DMS 273 treated with DMSO at 0.1 percent for 48 hours (cell line): ENCODE measurements around the gene CANT1.

Source experiments
- DNase-seq: peaks from one replicate; lab custom pipeline; 2025; lab: John Stamatoyannopoulos, UW

The CANT1 gene

DNA sequence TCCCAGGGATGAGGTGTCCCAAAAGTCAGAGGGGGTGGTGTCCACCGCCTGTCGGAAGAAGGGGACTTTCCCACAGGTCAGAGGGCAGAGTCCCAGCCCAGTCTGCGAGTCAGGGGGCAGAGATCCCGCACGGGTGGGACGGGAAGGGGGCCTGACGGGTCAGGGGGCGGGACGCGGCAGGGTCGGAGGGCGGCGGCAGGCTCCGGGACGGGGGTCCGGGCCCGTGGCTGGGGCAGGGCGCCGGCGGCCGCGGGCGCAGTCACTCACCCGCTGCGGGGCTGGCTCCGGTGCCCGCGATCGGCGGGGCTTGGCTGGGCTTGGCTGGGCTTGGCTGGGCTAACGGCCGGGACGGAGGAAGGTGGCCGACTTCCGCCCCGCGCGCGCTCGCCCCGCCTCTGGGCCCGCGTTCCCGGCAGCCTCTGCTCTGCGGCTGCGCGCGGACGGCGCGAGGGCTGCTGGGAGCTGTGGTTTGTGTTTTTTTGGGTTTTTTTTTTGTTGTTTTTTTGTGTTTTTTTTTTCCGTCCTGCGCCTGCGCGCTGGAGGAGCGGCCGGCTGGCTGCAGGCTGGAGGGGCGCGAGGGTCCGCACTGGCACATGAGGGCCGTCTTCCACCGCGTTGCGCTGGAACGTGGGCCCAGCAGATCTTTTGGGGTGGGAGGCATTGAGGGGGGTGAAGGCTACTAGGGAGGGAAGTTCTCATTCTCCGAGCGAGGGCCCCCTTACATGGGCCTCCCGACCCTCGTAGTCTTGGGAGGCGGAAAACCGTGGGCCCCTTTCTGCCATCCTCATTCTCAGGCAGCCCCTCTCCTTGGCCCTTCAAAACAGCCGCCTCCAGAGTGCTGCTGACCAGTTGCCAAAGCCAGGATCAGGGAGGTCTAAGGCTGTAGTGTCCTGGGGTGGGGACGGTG lies at the start of gene CANT1:
CANT1 (minus strand) TSS at position 368 of the 907 bp plus-strand sequence. CDS start 12,142 bp downstream, outside the sequence.
- DNase-seq, result peak; percentile 33

- DNase-seq, result no peak
These were observed 48.3 kb upstream of the CANT1 start for GRCh38 chr17:79057737-79058385.

GRCh38 chr17:79055197-79055596 lies 45.6 kb upstream of the CANT1 start:
- DNase-seq, result no peak

GRCh38 chr17:79054200-79054960 lies 44.8 kb upstream of the CANT1 start:
- no peak for DNase-seq

DNA sequence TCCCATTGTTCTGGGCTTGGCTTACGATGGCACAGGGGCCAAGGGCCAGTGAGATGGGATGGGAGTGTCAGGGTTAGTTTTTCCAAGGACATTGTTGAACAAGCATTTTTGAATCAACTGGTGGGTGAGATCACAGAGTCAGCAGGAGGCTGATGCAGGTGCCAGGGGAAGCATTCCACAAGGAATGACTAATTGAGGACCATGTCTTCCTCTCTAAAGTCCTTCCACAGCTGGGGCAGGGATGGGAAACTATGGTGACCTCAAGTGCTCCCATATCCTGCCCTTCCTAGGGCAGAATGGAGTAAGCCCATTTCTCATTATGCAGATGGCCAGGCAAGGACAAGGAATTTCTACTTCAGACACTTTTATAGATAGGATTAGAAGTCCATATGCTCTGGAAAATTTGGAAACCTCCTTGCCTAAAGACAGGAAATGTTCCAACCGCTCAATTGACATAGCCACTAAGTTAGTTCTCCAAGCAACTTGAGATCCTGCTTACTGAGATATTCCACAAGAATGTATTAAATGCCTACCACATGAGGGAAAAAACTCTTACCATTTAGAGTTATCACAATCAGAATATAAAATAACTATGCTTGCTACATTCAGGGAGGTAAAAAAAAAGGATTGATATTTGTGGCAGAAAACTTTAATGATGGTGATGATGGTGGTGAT lies 43.8 kb upstream of the CANT1 start:
- DNase-seq, result no peak

DNA sequence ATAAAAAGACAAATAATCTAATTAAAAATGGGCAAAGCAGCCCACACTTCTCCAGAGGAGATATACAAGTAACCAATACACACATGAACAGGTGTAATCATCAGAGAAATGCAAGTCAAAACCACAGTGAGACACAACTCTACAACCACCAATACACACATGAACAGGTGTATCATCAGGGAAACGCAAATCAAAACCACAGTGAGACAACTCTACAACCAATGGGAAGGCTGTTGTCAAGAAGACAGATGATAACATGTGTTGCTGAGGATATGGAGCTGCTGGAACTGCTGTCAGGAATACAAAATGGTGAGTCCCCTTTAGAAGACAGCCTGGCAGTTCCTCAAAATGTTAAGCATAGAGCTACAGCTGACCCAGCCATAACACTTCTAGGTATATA lies 42.6 kb upstream of the CANT1 start:
- DNase-seq, result no peak

DNA sequence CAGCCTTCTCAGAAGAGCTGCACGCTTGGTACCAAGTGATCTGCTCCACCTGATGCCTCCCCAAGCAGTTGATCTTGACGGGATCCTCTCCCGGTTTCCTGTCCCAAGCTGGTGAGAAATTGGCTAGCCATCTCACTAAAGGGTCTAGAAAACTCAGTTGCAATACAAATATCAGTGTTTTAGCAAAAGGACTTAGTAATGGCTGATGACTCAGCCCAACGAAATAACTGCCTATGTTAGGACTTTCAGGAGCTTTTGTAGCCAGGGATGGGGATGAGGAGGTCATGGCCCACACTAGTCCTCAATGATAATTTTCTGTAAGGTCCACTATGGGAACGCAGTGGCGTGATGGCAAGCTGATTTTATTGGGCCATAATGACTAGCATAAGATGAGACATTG lies 41.7 kb upstream of the CANT1 start:
- DNase-seq, result no peak

DNA sequence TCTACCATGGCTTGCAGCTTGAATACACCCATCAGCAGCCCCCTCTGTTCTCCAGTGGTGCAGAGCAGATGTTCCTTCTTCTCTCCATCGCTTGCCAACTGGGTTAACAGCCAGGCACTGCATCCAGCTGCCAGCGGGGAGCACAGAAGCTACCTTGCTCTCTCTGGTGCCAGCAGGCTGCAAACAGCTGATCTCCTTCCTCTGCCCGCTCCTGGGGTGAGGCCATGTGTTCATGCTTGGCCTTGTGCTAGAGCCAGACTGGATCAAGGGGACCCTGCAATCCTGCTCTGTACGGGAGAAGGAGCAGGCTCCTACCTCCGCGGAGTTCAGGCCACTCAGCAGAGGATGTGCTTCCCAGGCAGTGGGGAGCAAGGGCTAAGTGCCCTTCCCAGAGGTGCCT lies 41.0 kb upstream of the CANT1 start:
- DNase-seq, result peak; percentile 86

GRCh38 chr17:79049821-79050220 lies 40.3 kb upstream of the CANT1 start:
- DNase-seq, result no peak

GRCh38 chr17:79048826-79049755 lies 39.5 kb upstream of the CANT1 start:
- no peak for DNase-seq

DNA sequence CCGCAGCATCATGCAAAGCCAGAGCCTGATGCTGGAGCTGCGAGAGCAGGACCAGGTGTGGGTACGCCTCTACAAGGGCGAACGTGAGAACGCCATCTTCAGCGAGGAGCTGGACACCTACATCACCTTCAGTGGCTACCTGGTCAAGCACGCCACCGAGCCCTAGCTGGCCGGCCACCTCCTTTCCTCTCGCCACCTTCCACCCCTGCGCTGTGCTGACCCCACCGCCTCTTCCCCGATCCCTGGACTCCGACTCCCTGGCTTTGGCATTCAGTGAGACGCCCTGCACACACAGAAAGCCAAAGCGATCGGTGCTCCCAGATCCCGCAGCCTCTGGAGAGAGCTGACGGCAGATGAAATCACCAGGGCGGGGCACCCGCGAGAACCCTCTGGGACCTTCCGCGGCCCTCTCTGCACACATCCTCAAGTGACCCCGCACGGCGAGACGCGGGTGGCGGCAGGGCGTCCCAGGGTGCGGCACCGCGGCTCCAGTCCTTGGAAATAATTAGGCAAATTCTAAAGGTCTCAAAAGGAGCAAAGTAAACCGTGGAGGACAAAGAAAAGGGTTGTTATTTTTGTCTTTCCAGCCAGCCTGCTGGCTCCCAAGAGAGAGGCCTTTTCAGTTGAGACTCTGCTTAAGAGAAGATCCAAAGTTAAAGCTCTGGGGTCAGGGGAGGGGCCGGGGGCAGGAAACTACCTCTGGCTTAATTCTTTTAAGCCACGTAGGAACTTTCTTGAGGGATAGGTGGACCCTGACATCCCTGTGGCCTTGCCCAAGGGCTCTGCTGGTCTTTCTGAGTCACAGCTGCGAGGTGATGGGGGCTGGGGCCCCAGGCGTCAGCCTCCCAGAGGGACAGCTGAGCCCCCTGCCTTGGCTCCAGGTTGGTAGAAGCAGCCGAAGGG lies 38.6 kb upstream of the CANT1 start:
- no peak for DNase-seq

- DNase-seq, result no peak
These were observed 37.8 kb upstream of the CANT1 start for GRCh38 chr17:79047291-79047920.

DNA sequence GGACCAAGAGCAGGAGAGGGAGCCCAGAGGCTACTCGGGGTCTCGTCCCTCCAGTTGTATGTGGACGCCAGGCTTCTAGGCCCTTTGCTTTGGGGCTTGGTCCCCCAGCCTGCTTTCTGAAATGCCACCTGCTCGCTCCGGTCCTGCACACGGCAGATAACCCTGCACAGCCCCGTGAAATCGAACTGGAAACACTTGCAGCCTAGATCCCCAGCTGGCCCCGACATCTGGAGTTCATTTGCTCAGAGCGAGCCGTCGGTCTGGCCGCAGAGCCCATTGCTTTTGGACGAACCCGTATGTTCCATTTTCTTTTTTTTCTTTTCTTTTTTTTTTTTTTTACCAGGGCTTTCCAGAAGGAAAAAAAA lies 37.3 kb upstream of the CANT1 start:
- peak; percentile 61 for DNase-seq

DNA sequence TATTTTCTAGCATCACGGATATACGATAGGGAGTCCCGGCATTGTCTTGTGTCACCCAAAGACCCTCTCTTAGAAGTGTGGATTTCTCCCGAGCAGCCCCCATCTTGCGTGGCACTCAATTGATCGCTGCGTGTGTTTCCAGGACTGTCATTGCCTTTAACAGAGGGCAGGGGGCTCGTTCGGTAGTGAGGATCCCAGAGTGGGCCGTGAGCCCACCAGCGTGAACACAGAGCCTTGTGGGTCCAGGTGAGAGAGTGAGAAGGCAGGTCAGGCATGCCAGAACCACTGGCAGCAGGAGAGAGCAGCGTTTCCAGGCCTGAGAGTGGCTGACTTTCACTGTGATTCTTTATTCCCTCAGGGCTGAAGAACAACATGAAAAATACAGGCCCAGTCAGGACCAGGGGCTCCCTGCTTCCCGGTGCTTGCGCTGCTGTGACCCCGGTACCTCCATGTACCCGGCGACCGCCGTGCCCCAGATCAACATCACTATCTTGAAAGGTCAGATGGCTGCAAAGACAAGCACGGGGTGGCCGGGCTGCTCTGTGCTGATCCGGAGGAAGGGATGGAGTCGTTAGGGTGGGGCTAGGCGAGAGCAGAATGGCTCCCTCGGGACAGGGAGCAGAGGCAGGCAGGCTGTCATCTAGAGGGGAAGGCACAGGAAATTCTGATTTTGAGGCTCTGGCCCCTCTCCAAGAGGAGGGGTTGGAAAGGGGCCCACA lies 36.8 kb upstream of the CANT1 start:
- no peak for DNase-seq

- DNase-seq, result peak; percentile 46
These were observed 36.3 kb upstream of the CANT1 start for GRCh38 chr17:79045842-79046196.

DNA sequence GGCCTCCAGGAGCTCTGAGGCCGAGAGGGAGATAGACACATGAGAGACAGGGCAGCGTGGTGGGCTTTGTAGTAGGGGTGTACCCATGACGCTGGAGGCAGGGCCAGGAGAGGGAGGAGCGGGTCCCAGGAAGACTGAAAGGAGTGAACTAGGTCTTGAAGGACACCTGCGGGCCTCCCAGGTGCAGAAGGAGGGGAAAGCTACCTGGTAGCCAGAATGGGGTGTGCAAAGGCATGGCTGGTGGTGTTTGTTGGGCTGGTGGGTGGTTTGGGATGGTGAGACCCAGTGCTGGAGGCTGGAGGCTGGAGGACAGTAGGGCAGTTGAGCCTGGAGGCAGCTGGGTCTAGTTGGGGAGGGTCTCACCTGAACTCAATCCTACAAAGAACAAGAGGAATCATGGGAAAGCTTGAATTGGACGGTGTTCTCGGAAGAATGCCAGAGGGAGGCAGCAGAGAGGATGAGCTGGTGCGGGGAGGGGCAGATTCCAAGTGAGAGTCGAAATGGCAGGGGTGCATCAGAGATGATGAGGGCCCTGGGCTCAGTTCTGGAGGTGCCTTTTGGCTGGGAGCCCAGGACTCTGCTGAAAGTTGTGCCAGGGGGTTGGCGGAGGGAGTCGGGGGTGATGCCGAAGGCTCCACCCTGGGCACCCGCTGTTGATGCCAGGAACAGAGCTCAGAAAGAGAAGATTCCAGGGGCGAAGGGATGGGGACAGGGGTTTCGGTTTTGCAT lies 35.6 kb upstream of the CANT1 start:
- DNase-seq, result no peak

GRCh38 chr17:79044462-79044861 lies 34.9 kb upstream of the CANT1 start:
- DNase-seq, result no peak

DNA sequence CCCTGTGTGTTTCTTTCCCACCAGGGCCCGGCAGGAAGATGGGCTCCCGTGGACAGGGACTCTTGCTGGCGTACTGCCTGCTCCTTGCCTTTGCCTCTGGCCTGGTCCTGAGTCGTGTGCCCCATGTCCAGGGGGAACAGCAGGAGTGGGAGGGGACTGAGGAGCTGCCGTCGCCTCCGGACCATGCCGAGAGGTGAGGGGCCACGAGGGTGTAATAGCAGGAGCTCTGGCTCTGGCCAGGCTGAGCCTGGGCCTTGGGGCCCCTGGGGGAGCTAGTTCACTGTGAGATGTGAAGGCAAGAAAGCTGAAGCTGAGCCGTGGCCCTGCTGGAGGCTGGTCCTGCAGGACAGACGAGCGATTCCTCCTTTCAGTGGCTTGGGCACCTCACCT lies 34.4 kb upstream of the CANT1 start:
- no peak for DNase-seq
